ENCODE results near the gene ZBTB22. TPM values are rescaled to one million over a fixed set of nuclear protein-coding genes. Genes with fewer than 3 reads are reported as not detected.
A peak's percentile ranks its signal among the peaks of the same experiment; 100 is the strongest.

Gene ZBTB22
- total and polyA plus RNA-seq, 12 donors: 13.0 to 40.3 (median 20.3) TPM

GRCh38 chr6:33316603-33317418 lies 733 bp downstream of the ZBTB22 start:
- Histone ChIP-seq H3K27me3 (no peaks in the 10 kb centered on the region), H3K4me1 (replicated peaks in 1 of 2) (peaks cover 52 to 69% of the 10 kb centered on the region in 2 donors), H3K36me3 (replicated peaks in 1 of 2) (peaks cover 0 to 32% of the 10 kb centered on the region in 2 donors), H3K27ac (peak overlapping the region in 3 of 5 donors; percentile 72 to 90 (median 81)), H3K9me3 (replicated peaks in 1 of 3) (no peaks in the 10 kb centered on the region), H3K4me3 (peak overlapping the region in 2 of 4 donors; percentile 35 to 58)
- intact Hi-C loops (cut with DNase I): no loop called here
- no peak for TF ChIP-seq CTCF (IDR thresholded peaks at IDR 0.05)
- TF ChIP-seq POLR2A (IDR thresholded peaks at IDR 0.05): no peak
- DNase-seq: peak in 6 of 7 donors; percentile 25 to 66 (median 44)
- WGBS, 4 donors: 66 to 74% (median 70%) methylated on average over 17 to 19 of the region's 19 CpGs

GRCh38 chr6:33315793-33316602 lies 1.5 kb downstream of the ZBTB22 start:
- Histone ChIP-seq H3K4me3 (no peak overlapping the region), H3K9me3 (replicated peaks in 1 of 3) (no peaks in the 10 kb centered on the region), H3K27me3 (no peaks in the 10 kb centered on the region), H3K27ac (peak overlapping the region in 2 of 5 donors; percentile 81 to 95), H3K4me1 (replicated peaks in 1 of 2) (peaks cover 52 to 69% of the 10 kb centered on the region in 2 donors), H3K36me3 (replicated peaks in 1 of 2) (peaks cover 0 to 34% of the 10 kb centered on the region in 2 donors)
- DNase-seq: peak in 2 of 7 donors; percentile 24 to 58
- intact Hi-C loops (cut with DNase I): no loop called here
- 91 to 99% (median 93%) methylated on average over 7 to 17 of the region's 17 CpGs for WGBS, 4 donors
- TF ChIP-seq POLR2A (IDR thresholded peaks at IDR 0.05) (no peak), CTCF (IDR thresholded peaks at IDR 0.05) (no peak)

DNA sequence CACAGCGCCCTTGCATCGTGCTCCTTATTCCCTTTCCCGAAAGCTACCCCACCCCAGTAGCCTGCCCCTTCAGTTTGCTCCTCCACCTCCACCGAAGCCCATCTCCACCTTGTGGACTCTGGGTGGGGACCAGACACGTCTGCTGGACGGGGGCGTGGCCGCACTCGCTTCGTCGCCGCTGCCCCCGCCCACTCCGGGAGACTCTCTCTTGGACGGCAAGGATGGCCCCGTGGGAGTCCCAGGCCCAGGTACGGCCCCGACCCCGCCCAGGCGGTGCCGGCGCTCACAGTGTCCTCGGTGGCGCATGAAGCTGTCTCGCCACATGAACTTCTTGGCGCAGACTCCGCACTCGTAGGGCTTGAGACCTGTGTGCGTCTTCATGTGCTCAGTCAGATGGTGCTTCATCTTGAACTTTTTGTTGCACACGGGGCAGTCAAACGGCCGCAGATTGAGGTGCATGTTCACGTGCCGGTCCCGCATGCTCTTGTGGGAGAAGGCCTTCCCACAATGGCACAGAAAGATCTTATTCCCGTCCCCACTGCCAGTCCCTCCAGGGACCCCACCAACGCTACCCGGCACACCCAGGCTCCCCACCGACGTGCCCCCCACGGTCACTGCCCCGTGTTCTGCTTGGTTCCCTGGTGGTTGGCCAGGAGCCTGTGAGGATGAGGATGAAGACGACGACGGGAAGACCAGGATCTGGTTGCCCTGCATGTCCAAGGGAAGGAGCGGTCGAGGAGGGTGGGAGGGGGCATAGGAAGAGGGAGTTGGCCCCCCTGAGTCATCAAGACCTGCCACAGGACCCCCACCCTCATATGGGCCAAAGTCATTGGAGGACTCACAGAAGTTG lies 2.4 kb downstream of the ZBTB22 start:
- Histone ChIP-seq H3K27me3 (no peaks in the 10 kb centered on the region), H3K9me3 (replicated peaks in 1 of 3) (no peaks in the 10 kb centered on the region), H3K36me3 (replicated peaks in 1 of 2) (peaks cover 0 to 33% of the 10 kb centered on the region in 2 donors), H3K4me3 (peak overlapping the region in 1 of 4 donors; percentile 97), H3K4me1 (replicated peaks in 1 of 2) (peaks cover 44 to 67% of the 10 kb centered on the region in 2 donors), H3K27ac (peak overlapping the region; percentile 80 to 99 (median 95))
- DNase-seq: peak; percentile 64 to 79 (median 70)
- intact Hi-C loops (cut with DNase I): no loop called here
- WGBS, 4 donors: 37 to 72% (median 53%) methylated on average over 15 to 47 of the region's 47 CpGs
- TF ChIP-seq POLR2A (IDR thresholded peaks at IDR 0.05) (peak in 1 of 2 donors; percentile 5), CTCF (IDR thresholded peaks at IDR 0.05) (no peak)
